ENCODE data around the gene PRKCB.

PRKCB gene

GRCh38 chr16:23879735-23880373 is 44.1 kb downstream of the PRKCB start:
- Histone ChIP-seq H3F3A (ENCODE audit: control insufficient read depth, insufficient read depth) (no peaks in the 10 kb centered on the region), H3K9me2 (replicated peaks; ENCODE audit: control insufficient read depth, low read length) (no peaks in the 10 kb centered on the region), H3K9me3 (ENCODE audit: control insufficient read depth, insufficient read depth, low read length) (no peaks in the 10 kb centered on the region), H3K4me1 (ENCODE audit: control insufficient read depth, low read length) (peaks cover 15% of the 10 kb centered on the region), H3K27me3 (ENCODE audit: control insufficient read depth, low read length) (no peaks in the 10 kb centered on the region), H3K79me2 (ENCODE audit: control insufficient read depth, low read length) (no peaks in the 10 kb centered on the region), H3K4me2 (ENCODE audit: low read length) (no peak overlapping the region), H4K20me1 (ENCODE audit: control insufficient read depth, insufficient read depth, low read depth, low read length) (no peaks in the 10 kb centered on the region), H3K4me3 (ENCODE audit: low read length) (no peak overlapping the region), H3K36me3 (ENCODE audit: control insufficient read depth, low read length) (no peaks in the 10 kb centered on the region), H3K27ac (ENCODE audit: low read depth, low read length) (no peak overlapping the region)
- TF ChIP-seq EZH2phosphoT487 (IDR thresholded peaks at IDR 0.05; ENCODE audit: borderline replicate concordance, low read length) (no peak), CTCF (IDR thresholded peaks at IDR 0.05; ENCODE audit: low read depth, low read length, poor library complexity, severe bottlenecking) (no peak)

- Histone ChIP-seq H3K4me3 (ENCODE audit: low read length) (no peak overlapping the region), H3K4me1 (ENCODE audit: control insufficient read depth, low read length) (no peaks in the 10 kb centered on the region), H3K9me2 (replicated peaks; ENCODE audit: control insufficient read depth, low read length) (no peaks in the 10 kb centered on the region), H3K27me3 (ENCODE audit: control insufficient read depth, low read length) (no peaks in the 10 kb centered on the region), H3K27ac (ENCODE audit: low read depth, low read length) (no peak overlapping the region), H4K20me1 (ENCODE audit: control insufficient read depth, insufficient read depth, low read depth, low read length) (no peaks in the 10 kb centered on the region), H3K9me3 (ENCODE audit: control insufficient read depth, insufficient read depth, low read length) (no peaks in the 10 kb centered on the region), H3F3A (ENCODE audit: control insufficient read depth, insufficient read depth) (no peaks in the 10 kb centered on the region), H3K79me2 (ENCODE audit: control insufficient read depth, low read length) (no peaks in the 10 kb centered on the region), H3K4me2 (ENCODE audit: low read length) (no peak overlapping the region), H3K36me3 (ENCODE audit: control insufficient read depth, low read length) (no peaks in the 10 kb centered on the region)
- TF ChIP-seq CTCF (IDR thresholded peaks at IDR 0.05; ENCODE audit: low read depth, low read length, poor library complexity, severe bottlenecking) (no peak), EZH2phosphoT487 (IDR thresholded peaks at IDR 0.05; ENCODE audit: borderline replicate concordance, low read length) (no peak)
Measured at GRCh38 chr16:23889189-23889588, 53.4 kb downstream of the PRKCB start.

DNA sequence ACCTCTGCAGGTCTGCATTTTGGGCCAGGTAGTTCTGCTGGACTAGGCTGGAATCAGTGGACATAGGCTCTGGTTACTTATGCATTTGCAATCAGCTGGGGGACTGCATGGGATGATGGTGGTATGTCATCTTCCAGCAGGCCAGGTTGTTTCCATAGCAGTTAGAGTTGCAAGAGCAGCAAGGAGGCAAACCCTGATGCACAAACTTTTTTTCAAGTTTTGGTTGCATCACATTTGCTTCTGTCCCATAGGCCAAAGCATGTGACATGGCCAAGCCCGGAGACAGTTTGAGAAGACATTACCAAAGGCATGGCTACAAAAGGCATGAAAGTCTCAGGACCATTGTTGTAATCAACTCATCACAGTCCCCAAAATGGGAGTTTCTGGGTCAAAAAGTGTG is 58.2 kb downstream of the PRKCB start:
- Histone ChIP-seq H3K4me1 (ENCODE audit: control insufficient read depth, low read length) (peaks cover 8% of the 10 kb centered on the region), H4K20me1 (ENCODE audit: control insufficient read depth, insufficient read depth, low read depth, low read length) (no peaks in the 10 kb centered on the region), H3K4me2 (ENCODE audit: low read length) (no peak overlapping the region), H3K9me2 (replicated peaks; ENCODE audit: control insufficient read depth, low read length) (no peaks in the 10 kb centered on the region), H3K27ac (ENCODE audit: low read depth, low read length) (no peak overlapping the region), H3K36me3 (ENCODE audit: control insufficient read depth, low read length) (no peaks in the 10 kb centered on the region), H3K27me3 (ENCODE audit: control insufficient read depth, low read length) (no peaks in the 10 kb centered on the region), H3K9me3 (ENCODE audit: control insufficient read depth, insufficient read depth, low read length) (no peaks in the 10 kb centered on the region), H3F3A (ENCODE audit: control insufficient read depth, insufficient read depth) (no peaks in the 10 kb centered on the region), H3K79me2 (ENCODE audit: control insufficient read depth, low read length) (no peaks in the 10 kb centered on the region), H3K4me3 (ENCODE audit: low read length) (no peak overlapping the region)
- TF ChIP-seq EZH2phosphoT487 (IDR thresholded peaks at IDR 0.05; ENCODE audit: borderline replicate concordance, low read length) (no peak), CTCF (IDR thresholded peaks at IDR 0.05; ENCODE audit: low read depth, low read length, poor library complexity, severe bottlenecking) (no peak)
